HepG2 (cell line): ENCODE results near the gene RAB6B. TPM values are rescaled to one million over a fixed set of nuclear protein-coding genes. Genes with fewer than 3 reads are reported as not detected.

Experiments
- ATAC-seq: fragments of 200-7000 bp; cut with Tn5 transposase; 3 replicates; pipeline ENCODE4 v1.9.1; 2020; ENCODE audit warnings: mild to moderate bottlenecking, moderate library complexity
- BruUV-seq: library from RNA; stranded (reverse); fragments of 400-500 nt; replicated peaks from 2 replicates; lab custom pipeline; 2021; lab: Mats Ljungman, UMichigan
- CTCF ChIA-PET: fragments of 300-600 bp; formaldehyde crosslinking; extraction: SDS; loops from one replicate; lab custom pipeline; 2021; ENCODE audit warnings: low total read pairs, inconsistent platforms, low intra/inter-chr PET ratio; lab: Yijun Ruan, JAX
- POLR2A ChIA-PET: fragments of 350-600 bp; sonication (Branson Sonifier 250); formaldehyde crosslinking; loops from one replicate; lab custom pipeline; 2020; ENCODE audit warnings: antibody characterized with exemption, inconsistent platforms; lab: Yijun Ruan, JAX
- DNase-seq: peaks from one replicate; pipeline ENCODE4 v3.0.0-alpha.2; 2015; ENCODE audit warnings: low spot score
- FAIRE-seq: peaks from 3 replicates; lab custom pipeline; 2011; peaks lifted over from hg19 to GRCh38; lab: Jason Lieb, UNC
- H2AFZ ChIP-seq: one replicate; pipeline ENCODE4 v1.6.1; 2011; ENCODE audit warnings: low read length, inconsistent platforms
- H3K27ac ChIP-seq: fragments of 300-600 bp; 3 replicates; pipeline ENCODE4 v1.8.0; 2011; ENCODE audit warnings: mixed run types, mild to moderate bottlenecking, mixed read lengths, low read length, inconsistent platforms; ENCODE audit not compliant: insufficient read depth; ENCODE audit errors: extremely low read length
- H3K27me3 ChIP-seq, 2 experiments: fragments of 200-600 bp in 1 of 2; 2 replicates in 1 of 2; 3 replicates in 1 of 2; pipeline versions ENCODE4 v1.6.0 to v1.8.0; 2011; ENCODE audit warnings: low read length in 2 of 2, mild to moderate bottlenecking in 2 of 2, moderate library complexity in 2 of 2, inconsistent platforms in 1 of 2; ENCODE audit not compliant: insufficient read depth in 2 of 2, control insufficient read depth in 1 of 2
- H3K36me3 ChIP-seq, 2 experiments: fragments of 200-600 bp in 1 of 2; replicated peaks in 1 of 2; 2 replicates in 1 of 2; 3 replicates in 1 of 2; pipeline versions ENCODE4 v1.5.1 to v1.8.0; 2011; ENCODE audit warnings: low read length in 2 of 2, inconsistent platforms in 1 of 2; ENCODE audit not compliant: insufficient read depth in 2 of 2, control insufficient read depth in 1 of 2
- H3K4me1 ChIP-seq: 2 replicates; pipeline ENCODE4 v1.5.1; 2012; ENCODE audit warnings: low read length, inconsistent platforms; ENCODE audit not compliant: insufficient read depth
- H3K4me2 ChIP-seq: 2 replicates; pipeline ENCODE4 v1.6.0; 2011; ENCODE audit warnings: low read depth, low read length, inconsistent platforms
- H3K4me3 ChIP-seq, 3 experiments: fragments of 200-600 bp in 1 of 3; sonication (generic), shearing (Covaris generic) in 1 of 3; replicated peaks in 1 of 3; 2 replicates each; pipeline ENCODE4 v1.5.1; 2011 to 2016; ENCODE audit warnings: low read length in 3 of 3, inconsistent platforms in 2 of 3, low read depth in 2 of 3, mild to moderate bottlenecking in 2 of 3, control low read depth in 1 of 3, mixed read lengths in 1 of 3; ENCODE audit not compliant: insufficient read depth in 1 of 3
- H3K79me2 ChIP-seq: one replicate; pipeline ENCODE4 v1.6.1; 2011; ENCODE audit warnings: low read length, inconsistent platforms; ENCODE audit not compliant: insufficient read depth
- H3K9ac ChIP-seq: 2 replicates; pipeline ENCODE4 v1.6.0; 2011; ENCODE audit warnings: mild to moderate bottlenecking, low read depth, low read length, inconsistent platforms; ENCODE audit not compliant: insufficient read depth
- H3K9me3 ChIP-seq: 2 replicates; pipeline ENCODE4 v1.5.1; 2012; ENCODE audit warnings: mild to moderate bottlenecking, low read length
- H4K20me1 ChIP-seq: 2 replicates; pipeline ENCODE4 v1.6.0; 2011; ENCODE audit warnings: inconsistent platforms, mild to moderate bottlenecking, low read length, moderate library complexity; ENCODE audit not compliant: insufficient read depth
- GTF3A ChIP-seq: sonication (generic); formaldehyde crosslinking; conservative IDR thresholded peaks from 2 replicates; pipeline ENCODE4 v1.4.0; 2020; ENCODE audit warnings: mild to moderate bottlenecking, missing genetic modification reagents
- HMGA1 ChIP-seq: sonication (generic); formaldehyde crosslinking; conservative IDR thresholded peaks from 2 replicates; pipeline ENCODE4 v1.4.0; 2020; ENCODE audit warnings: missing genetic modification reagents
- PHB2 ChIP-seq: fragments of 450-650 bp; IDR thresholded peaks from 2 replicates; pipeline ENCODE4 v1.6.1; 2018; ENCODE audit not compliant: partially characterized antibody
- SKI ChIP-seq: fragments of 450-650 bp; IDR thresholded peaks from one replicate; pipeline ENCODE4 v1.6.1; 2018; ENCODE audit warnings: mild to moderate bottlenecking; ENCODE audit not compliant: partially characterized antibody
- SMARCC2 ChIP-seq: fragments of 450-650 bp; IDR thresholded peaks from 2 replicates; pipeline ENCODE4 v1.6.1; 2017; ENCODE audit warnings: antibody characterized with exemption, mild to moderate bottlenecking
- TCF12 ChIP-seq, 2 experiments: fragments of 450-650 bp in 1 of 2; sonication (generic) in 1 of 2; formaldehyde crosslinking in 1 of 2; IDR thresholded peaks; 2 replicates each; pipeline versions ENCODE4 v1.6.1 to v1.8.0; 2017 to 2022; ENCODE audit warnings: antibody characterized with exemption in 1 of 2, mild to moderate bottlenecking in 1 of 2, missing genetic modification reagents in 1 of 2, moderate library complexity in 1 of 2
- ZBTB26 ChIP-seq: IDR thresholded peaks from 2 replicates; pipeline ENCODE4 v1.6.1; 2016; ENCODE audit warnings: missing compliant biosample characterization, missing genetic modification reagents, borderline replicate concordance
- ZNF296 ChIP-seq: sonication (generic); formaldehyde crosslinking; conservative IDR thresholded peaks from 2 replicates; pipeline ENCODE4 v1.5.0; 2020; ENCODE audit warnings: mild to moderate bottlenecking, missing genetic modification reagents
- ZNF30 ChIP-seq: sonication (generic); formaldehyde crosslinking; IDR thresholded peaks from 2 replicates; pipeline ENCODE4 v1.5.0; 2020; ENCODE audit warnings: mild to moderate bottlenecking, missing genetic modification reagents
- ZNF672 ChIP-seq: sonication (generic); formaldehyde crosslinking; IDR thresholded peaks from 2 replicates; pipeline ENCODE4 v1.8.1; 2022; ENCODE audit warnings: missing genetic modification reagents
- WGBS: methylation state at CpG from one replicate; pipeline ENCODE4 v1.1.6; 2017; ENCODE audit warnings: low lambda C conversion rate; 5-methylcytosine and 5-hydroxymethylcytosine counted together
- in situ Hi-C: cut with HindIII; loops from 2 replicates; pipeline ENCODE4 v1.10.0; 2017; ENCODE audit warnings: low pct_unique_long_range_greater_than_20kb; ENCODE audit not compliant: extremely low pct_ligation_motif_present
- intact Hi-C: fragments of 100-400 bp; cut with micrococcal nuclease; formaldehyde crosslinking; loops from one replicate; pipeline ENCODE4 v1.10.0; 2022; ENCODE audit not compliant: unreplicated experiment
- polyA plus RNA-seq, 8 experiments: library from polyadenylated mRNA; depleted of rRNA in 3 of 8; stranded (reverse) in 7 of 8; unstranded in 1 of 8; fragments of >200 nt; fragmentation: Illumina TruSeq in 4 of 8; extraction: Trizol in 4 of 8; gene quantifications; 2 replicates each; pipeline versions ENCODE4 v1.2.1 to v1.2.3, GENCODE V29; 2011 to 2016; ENCODE audit warnings: low read depth in 4 of 8, missing spikeins in 1 of 8, mixed read lengths in 1 of 8; ENCODE audit not compliant: insufficient read depth in 1 of 8
- total RNA-seq, 5 experiments: library from RNA; depleted of rRNA; stranded (reverse); fragments of >200 nt; fragmentation: Illumina TruSeq; extraction: Trizol; gene quantifications; 2 replicates each; pipeline ENCODE4 v1.2.3, GENCODE V29; 2016; ENCODE audit warnings: low read depth in 1 of 5
- TF ChIP-seq, protein P1 (sequence below): sonication (generic); formaldehyde crosslinking; IDR thresholded peaks from 2 replicates; pipeline ENCODE4 v1.5.1; 2020; ENCODE audit warnings: mild to moderate bottlenecking, missing genetic modification reagents, borderline replicate concordance
- TF ChIP-seq, protein P2 (sequence below): sonication (generic); formaldehyde crosslinking; IDR thresholded peaks from 2 replicates; pipeline ENCODE4 v1.4.0; 2020; ENCODE audit warnings: mild to moderate bottlenecking, missing genetic modification reagents
- TF ChIP-seq, protein P3 (sequence below): IDR thresholded peaks from 2 replicates; pipeline ENCODE4 v1.6.1; 2016; ENCODE audit warnings: control low read depth

The RAB6B gene
- total and polyA plus RNA-seq, 2 of the 13 experiments (the other 11 are each of a cell fraction or from before 2014, with no cell fraction given): 0.16 TPM; not detected in 1

- ATAC-seq: no peak
- H2AFZ ChIP-seq: no peak overlapping the region
- BruUV-seq: no TSS peak
- H3K9ac ChIP-seq: no peak overlapping the region
- no peaks in the 10 kb centered on the region for H4K20me1 ChIP-seq
- 10% methylated on average over 5 of the region's 11 CpGs for WGBS
- no peaks in the 10 kb centered on the region for H3K79me2 ChIP-seq
- no peak overlapping the region for H3K4me3 ChIP-seq
- no peak for FAIRE-seq
- no peaks in the 10 kb centered on the region for H3K9me3 ChIP-seq
- DNase-seq: no peak
- H3K4me2 ChIP-seq: no peak overlapping the region
- intact Hi-C loops (no loop called here), in situ Hi-C loops (loop anchor here (10.0 kb wide), 1 partner anchor 110 kb away; no protein-coding TSS in a partner anchor)
- peaks cover 0 to 11% of the 10 kb centered on the region in 2 experiments; a peak in 2 of 5 replicates for H3K27me3 ChIP-seq
- POLR2A ChIA-PET: no interaction called here
- H3K4me1 ChIP-seq: no peaks in the 10 kb centered on the region
- TF ChIP-seq GTF3A (CRISPR knock-in tag) (no peak), TCF12 (IDR thresholded peaks at IDR 0.05) (no peak), TCF12 (CRISPR knock-in tag; IDR thresholded peaks at IDR 0.05) (no peak), HMGA1 (no peak), PHB2 (no peak), SMARCC2 (no peak), ZNF672 (CRISPR knock-in tag) (no peak), ZBTB26 (CRISPR knock-in tag) (no peak), ZNF296 (no peak), SKI (no peak), ZNF30 (CRISPR knock-in tag) (no peak)
- TF ChIP-seq, protein P1, sequence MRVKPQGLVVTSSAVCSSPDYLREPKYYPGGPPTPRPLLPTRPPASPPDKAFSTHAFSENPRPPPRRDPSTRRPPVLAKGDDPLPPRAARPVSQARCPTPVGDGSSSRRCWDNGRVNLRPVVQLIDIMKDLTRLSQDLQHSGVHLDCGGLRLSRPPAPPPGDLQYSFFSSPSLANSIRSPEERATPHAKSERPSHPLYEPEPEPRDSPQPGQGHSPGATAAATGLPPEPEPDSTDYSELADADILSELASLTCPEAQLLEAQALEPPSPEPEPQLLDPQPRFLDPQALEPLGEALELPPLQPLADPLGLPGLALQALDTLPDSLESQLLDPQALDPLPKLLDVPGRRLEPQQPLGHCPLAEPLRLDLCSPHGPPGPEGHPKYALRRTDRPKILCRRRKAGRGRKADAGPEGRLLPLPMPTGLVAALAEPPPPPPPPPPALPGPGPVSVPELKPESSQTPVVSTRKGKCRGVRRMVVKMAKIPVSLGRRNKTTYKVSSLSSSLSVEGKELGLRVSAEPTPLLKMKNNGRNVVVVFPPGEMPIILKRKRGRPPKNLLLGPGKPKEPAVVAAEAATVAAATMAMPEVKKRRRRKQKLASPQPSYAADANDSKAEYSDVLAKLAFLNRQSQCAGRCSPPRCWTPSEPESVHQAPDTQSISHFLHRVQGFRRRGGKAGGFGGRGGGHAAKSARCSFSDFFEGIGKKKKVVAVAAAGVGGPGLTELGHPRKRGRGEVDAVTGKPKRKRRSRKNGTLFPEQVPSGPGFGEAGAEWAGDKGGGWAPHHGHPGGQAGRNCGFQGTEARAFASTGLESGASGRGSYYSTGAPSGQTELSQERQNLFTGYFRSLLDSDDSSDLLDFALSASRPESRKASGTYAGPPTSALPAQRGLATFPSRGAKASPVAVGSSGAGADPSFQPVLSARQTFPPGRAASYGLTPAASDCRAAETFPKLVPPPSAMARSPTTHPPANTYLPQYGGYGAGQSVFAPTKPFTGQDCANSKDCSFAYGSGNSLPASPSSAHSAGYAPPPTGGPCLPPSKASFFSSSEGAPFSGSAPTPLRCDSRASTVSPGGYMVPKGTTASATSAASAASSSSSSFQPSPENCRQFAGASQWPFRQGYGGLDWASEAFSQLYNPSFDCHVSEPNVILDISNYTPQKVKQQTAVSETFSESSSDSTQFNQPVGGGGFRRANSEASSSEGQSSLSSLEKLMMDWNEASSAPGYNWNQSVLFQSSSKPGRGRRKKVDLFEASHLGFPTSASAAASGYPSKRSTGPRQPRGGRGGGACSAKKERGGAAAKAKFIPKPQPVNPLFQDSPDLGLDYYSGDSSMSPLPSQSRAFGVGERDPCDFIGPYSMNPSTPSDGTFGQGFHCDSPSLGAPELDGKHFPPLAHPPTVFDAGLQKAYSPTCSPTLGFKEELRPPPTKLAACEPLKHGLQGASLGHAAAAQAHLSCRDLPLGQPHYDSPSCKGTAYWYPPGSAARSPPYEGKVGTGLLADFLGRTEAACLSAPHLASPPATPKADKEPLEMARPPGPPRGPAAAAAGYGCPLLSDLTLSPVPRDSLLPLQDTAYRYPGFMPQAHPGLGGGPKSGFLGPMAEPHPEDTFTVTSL (CRISPR knock-in tag): no peak
- TF ChIP-seq, protein P2, sequence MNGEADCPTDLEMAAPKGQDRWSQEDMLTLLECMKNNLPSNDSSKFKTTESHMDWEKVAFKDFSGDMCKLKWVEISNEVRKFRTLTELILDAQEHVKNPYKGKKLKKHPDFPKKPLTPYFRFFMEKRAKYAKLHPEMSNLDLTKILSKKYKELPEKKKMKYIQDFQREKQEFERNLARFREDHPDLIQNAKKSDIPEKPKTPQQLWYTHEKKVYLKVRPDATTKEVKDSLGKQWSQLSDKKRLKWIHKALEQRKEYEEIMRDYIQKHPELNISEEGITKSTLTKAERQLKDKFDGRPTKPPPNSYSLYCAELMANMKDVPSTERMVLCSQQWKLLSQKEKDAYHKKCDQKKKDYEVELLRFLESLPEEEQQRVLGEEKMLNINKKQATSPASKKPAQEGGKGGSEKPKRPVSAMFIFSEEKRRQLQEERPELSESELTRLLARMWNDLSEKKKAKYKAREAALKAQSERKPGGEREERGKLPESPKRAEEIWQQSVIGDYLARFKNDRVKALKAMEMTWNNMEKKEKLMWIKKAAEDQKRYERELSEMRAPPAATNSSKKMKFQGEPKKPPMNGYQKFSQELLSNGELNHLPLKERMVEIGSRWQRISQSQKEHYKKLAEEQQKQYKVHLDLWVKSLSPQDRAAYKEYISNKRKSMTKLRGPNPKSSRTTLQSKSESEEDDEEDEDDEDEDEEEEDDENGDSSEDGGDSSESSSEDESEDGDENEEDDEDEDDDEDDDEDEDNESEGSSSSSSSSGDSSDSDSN (CRISPR knock-in tag): no peak
- TF ChIP-seq, protein P3, sequence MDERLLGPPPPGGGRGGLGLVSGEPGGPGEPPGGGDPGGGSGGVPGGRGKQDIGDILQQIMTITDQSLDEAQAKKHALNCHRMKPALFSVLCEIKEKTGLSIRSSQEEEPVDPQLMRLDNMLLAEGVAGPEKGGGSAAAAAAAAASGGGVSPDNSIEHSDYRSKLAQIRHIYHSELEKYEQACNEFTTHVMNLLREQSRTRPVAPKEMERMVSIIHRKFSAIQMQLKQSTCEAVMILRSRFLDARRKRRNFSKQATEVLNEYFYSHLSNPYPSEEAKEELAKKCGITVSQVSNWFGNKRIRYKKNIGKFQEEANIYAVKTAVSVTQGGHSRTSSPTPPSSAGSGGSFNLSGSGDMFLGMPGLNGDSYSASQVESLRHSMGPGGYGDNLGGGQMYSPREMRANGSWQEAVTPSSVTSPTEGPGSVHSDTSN: no peak
- H3K27ac ChIP-seq: no peak overlapping the region
- no peaks in the 10 kb centered on the region for H3K36me3 ChIP-seq
- CTCF ChIA-PET: no interaction called here
These were observed 39.5 kb upstream of the RAB6B start for GRCh38 chr3:133934996-133935842.
